ENCODE data around the gene SPIRE2. TPM values are rescaled to one million over a fixed set of nuclear protein-coding genes. Genes with fewer than 3 reads are reported as not detected.

SPIRE2 gene
- total and polyA plus RNA-seq, 2 of the 13 experiments (the other 11 are each of a cell fraction or from before 2014, with no cell fraction given): 13.3 to 37.5 TPM

DNA sequence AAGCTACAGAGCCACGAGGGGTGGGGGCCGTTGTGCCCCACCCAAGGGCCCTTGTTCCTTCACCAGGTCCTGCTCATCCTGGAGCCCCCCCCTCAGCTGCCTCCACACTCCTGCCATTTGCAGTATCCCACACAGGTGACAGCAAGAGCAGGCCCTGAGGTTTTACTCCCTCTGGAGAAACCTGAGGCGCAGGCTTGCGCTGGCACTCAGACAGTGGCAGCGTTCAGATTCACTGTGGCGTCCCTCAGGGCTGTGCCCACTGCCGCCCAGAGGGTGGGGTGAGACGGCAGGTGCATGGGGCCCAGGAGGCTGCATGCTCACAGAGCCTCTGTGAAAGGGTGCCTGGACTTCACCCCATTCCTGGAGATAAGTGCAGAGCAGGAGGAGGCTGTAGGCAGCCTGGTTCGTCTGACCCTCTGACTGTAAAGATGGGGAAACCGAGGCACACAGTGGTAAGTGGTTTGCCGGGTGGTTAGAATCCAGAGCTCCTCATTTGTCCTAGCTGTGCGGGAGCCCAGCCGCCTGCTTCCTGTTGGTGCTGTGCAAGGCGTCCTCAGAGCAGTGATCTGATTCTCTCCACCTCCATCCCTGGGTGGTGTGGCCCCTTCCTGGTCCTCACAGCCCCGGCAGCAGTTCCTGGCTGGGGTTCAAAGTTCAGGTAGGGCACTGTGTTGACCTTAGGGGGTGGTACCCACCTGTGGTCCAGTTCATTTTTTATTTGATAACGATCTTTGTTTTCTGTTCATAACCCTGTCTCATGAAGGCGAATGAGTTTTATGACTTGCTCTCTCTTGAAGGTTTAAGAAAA lies 1.6 kb downstream of the SPIRE2 start (continued):
- TF ChIP-seq E2F2 (CRISPR knock-in tag; IDR thresholded peaks at IDR 0.05; ENCODE audit: borderline replicate concordance): 0 out of 2 replicates have a peak, but pooled peaks have one; percentile 36
- TF ChIP-seq KLF12 (CRISPR knock-in tag; IDR thresholded peaks at IDR 0.05; ENCODE audit: borderline replicate concordance): 0 out of 2 replicates have a peak, but pooled peaks have one; percentile 13
- TF ChIP-seq ZNF547 (CRISPR knock-in tag; IDR thresholded peaks at IDR 0.05): 0 out of 2 replicates have a peak, but pooled peaks have one; percentile 59
- TF ChIP-seq ZNF616 (CRISPR knock-in tag; IDR thresholded peaks at IDR 0.05; ENCODE audit: low read depth): no peak
- TF ChIP-seq KAT8 (CRISPR knock-in tag; IDR thresholded peaks at IDR 0.05): peak; percentile 54; the same call in 1 of the 2 replicates
- TF ChIP-seq GMEB2 (CRISPR knock-in tag; IDR thresholded peaks at IDR 0.05; ENCODE audit: low read depth): no peak
- no peak for TF ChIP-seq MEIS1 (CRISPR knock-in tag; IDR thresholded peaks at IDR 0.05; ENCODE audit: borderline replicate concordance)
- TF ChIP-seq, protein P1, sequence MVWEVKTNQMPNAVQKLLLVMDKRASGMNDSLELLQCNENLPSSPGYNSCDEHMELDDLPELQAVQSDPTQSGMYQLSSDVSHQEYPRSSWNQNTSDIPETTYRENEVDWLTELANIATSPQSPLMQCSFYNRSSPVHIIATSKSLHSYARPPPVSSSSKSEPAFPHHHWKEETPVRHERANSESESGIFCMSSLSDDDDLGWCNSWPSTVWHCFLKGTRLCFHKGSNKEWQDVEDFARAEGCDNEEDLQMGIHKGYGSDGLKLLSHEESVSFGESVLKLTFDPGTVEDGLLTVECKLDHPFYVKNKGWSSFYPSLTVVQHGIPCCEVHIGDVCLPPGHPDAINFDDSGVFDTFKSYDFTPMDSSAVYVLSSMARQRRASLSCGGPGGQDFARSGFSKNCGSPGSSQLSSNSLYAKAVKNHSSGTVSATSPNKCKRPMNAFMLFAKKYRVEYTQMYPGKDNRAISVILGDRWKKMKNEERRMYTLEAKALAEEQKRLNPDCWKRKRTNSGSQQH (CRISPR knock-in tag; IDR thresholded peaks at IDR 0.05; ENCODE audit: low read depth): no peak
- TF ChIP-seq NFE2L2 (IDR thresholded peaks at IDR 0.05; ENCODE audit: low read length): no peak
- peak; percentile 7 for TF ChIP-seq ASH2L (IDR thresholded peaks at IDR 0.05; ENCODE audit: insufficient read length, low read depth, low read length)
- TF ChIP-seq ZKSCAN5 (CRISPR knock-in tag; IDR thresholded peaks at IDR 0.05): no peak
- no peak for TF ChIP-seq ZNF761 (CRISPR knock-in tag; conservative IDR thresholded peaks at IDR 0.05)
- TF ChIP-seq, protein P2, sequence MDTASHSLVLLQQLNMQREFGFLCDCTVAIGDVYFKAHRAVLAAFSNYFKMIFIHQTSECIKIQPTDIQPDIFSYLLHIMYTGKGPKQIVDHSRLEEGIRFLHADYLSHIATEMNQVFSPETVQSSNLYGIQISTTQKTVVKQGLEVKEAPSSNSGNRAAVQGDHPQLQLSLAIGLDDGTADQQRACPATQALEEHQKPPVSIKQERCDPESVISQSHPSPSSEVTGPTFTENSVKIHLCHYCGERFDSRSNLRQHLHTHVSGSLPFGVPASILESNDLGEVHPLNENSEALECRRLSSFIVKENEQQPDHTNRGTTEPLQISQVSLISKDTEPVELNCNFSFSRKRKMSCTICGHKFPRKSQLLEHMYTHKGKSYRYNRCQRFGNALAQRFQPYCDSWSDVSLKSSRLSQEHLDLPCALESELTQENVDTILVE (CRISPR knock-in tag; IDR thresholded peaks at IDR 0.05): peak; percentile 47; the same call in 1 of the 2 replicates
- TF ChIP-seq, protein P3, sequence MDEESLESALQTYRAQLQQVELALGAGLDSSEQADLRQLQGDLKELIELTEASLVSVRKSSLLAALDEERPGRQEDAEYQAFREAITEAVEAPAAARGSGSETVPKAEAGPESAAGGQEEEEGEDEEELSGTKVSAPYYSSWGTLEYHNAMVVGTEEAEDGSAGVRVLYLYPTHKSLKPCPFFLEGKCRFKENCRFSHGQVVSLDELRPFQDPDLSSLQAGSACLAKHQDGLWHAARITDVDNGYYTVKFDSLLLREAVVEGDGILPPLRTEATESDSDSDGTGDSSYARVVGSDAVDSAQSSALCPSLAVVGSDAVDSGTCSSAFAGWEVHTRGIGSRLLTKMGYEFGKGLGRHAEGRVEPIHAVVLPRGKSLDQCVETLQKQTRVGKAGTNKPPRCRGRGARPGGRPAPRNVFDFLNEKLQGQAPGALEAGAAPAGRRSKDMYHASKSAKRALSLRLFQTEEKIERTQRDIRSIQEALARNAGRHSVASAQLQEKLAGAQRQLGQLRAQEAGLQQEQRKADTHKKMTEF (CRISPR knock-in tag; IDR thresholded peaks at IDR 0.05): peak; percentile 55; the same call in 1 of the 2 replicates
- TF ChIP-seq NFE2L1 (CRISPR knock-in tag; IDR thresholded peaks at IDR 0.05; ENCODE audit: borderline replicate concordance): no peak

All from HepG2 (cell line).